ENCODE results near the gene RERGL. TPM values are rescaled to one million over a fixed set of nuclear protein-coding genes. Genes with fewer than 3 reads are reported as not detected.

The RERGL gene
- total RNA-seq, 1 experiment from 2014 or later: not detected

DNA sequence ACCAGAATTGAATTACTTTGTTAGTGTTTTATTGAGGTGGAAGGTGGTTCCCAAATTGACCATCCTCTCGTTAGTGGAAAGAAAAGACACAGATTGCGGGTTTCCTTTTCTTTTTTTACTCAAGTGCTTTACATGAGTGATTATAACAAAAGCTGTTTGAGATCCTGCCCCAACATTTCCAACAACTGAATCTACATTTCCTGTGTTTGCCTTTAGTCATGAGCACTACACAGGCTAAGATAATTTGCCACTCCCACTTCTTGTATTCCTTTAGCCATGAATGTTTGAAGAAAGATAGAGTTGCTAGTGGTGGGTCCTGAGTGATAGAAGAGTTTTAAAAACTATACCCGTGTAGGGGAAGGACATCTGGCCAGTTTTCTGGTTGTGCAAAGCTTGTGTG lies 16.0 kb downstream of the RERGL start:
- no peak overlapping the region for H3K4me2 ChIP-seq (ENCODE audit: low read length)
- H3K9me2 ChIP-seq (ENCODE audit: insufficient read depth): no peaks in the 10 kb centered on the region
- no peak overlapping the region for H3K4me3 ChIP-seq (replicated peaks in 1 of 2; ENCODE audit: low read depth in 1 of 2, low read length in 2 of 2)
- intact Hi-C loops (cut with micrococcal nuclease): no loop called here
- BruUV-seq (replicated peaks): no TSS peak
- H3K36me3 ChIP-seq (ENCODE audit: control insufficient read depth in 1 of 2, insufficient read depth in 2 of 2, low read length in 2 of 2): no peaks in the 10 kb centered on the region
- ChIA-PET POLR2A (no interaction called here), CTCF (no interaction called here), RAD21 (ENCODE audit: low non-redundant PET in 1 of 2, low total read pairs in 2 of 2, uncharacterized antibody in 2 of 2, unreplicated experiment in 2 of 2) (no interaction called here)
- H3K4me1 ChIP-seq (ENCODE audit: control insufficient read depth in 1 of 2, insufficient read depth in 2 of 2, low read length in 2 of 2): no peaks in the 10 kb centered on the region
- ATAC-seq (no peak), DNase-seq (ENCODE audit: low read depth, low spot score) (no peak)
- no peak overlapping the region for H3K27ac ChIP-seq (ENCODE audit: low read depth, low read length)
- no peaks in the 10 kb centered on the region for H3K79me2 ChIP-seq (ENCODE audit: insufficient read depth, low read length)
- no peak for TF ChIP-seq CBX3 (IDR thresholded peaks at IDR 0.05; ENCODE audit: low read depth)
- TF ChIP-seq EZH2phosphoT487 (IDR thresholded peaks at IDR 0.05; ENCODE audit: borderline replicate concordance): no peak
- TF ChIP-seq, protein P1, sequence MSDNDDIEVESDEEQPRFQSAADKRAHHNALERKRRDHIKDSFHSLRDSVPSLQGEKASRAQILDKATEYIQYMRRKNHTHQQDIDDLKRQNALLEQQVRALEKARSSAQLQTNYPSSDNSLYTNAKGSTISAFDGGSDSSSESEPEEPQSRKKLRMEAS (IDR thresholded peaks at IDR 0.05): no peak
- TF ChIP-seq, protein P2, sequence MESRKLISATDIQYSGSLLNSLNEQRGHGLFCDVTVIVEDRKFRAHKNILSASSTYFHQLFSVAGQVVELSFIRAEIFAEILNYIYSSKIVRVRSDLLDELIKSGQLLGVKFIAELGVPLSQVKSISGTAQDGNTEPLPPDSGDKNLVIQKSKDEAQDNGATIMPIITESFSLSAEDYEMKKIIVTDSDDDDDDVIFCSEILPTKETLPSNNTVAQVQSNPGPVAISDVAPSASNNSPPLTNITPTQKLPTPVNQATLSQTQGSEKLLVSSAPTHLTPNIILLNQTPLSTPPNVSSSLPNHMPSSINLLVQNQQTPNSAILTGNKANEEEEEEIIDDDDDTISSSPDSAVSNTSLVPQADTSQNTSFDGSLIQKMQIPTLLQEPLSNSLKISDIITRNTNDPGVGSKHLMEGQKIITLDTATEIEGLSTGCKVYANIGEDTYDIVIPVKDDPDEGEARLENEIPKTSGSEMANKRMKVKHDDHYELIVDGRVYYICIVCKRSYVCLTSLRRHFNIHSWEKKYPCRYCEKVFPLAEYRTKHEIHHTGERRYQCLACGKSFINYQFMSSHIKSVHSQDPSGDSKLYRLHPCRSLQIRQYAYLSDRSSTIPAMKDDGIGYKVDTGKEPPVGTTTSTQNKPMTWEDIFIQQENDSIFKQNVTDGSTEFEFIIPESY (IDR thresholded peaks at IDR 0.05; ENCODE audit: extremely low read depth, insufficient replicate concordance, low read length): no peak
- no peak for TF ChIP-seq ELF1 (IDR thresholded peaks at IDR 0.05; ENCODE audit: borderline replicate concordance, low read depth)
- TF ChIP-seq ZNF274 (IDR thresholded peaks at IDR 0.05; ENCODE audit: low read depth, low read length): no peak
- H3K9me3 ChIP-seq (ENCODE audit: control insufficient read depth in 1 of 2, insufficient read depth in 1 of 2, low read depth in 1 of 2, low read length in 2 of 2): no peaks in the 10 kb centered on the region
- no peaks in the 10 kb centered on the region; the same call in 1 of the 2 replicates for H4K20me1 ChIP-seq (ENCODE audit: insufficient read depth)
- no peak overlapping the region for H3K9ac ChIP-seq (ENCODE audit: low read length)
- no peaks in the 10 kb centered on the region for H3K27me3 ChIP-seq (ENCODE audit: insufficient read depth, low read length)
- H2AFZ ChIP-seq (ENCODE audit: low read depth, low read length, poor library complexity, severe bottlenecking): no peak overlapping the region

DNA sequence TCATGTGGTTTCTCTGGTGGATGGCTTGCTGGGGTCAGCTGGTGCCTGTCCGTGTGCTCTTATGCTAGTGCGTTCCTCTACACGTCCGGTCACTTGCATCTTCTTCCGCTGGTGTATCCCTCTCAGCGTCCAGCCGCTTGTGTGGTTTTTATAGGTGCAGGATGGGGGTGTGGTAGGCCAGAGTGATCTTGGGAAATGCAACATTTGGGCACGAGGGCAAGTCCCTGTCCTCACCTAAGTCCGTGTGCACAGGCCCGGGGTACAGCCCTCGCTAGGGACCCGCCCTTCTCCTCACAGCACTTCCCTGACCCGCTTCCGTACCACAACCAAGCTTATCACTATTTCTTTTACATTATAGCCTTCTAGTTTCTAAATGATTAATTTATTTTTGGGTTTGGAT lies 17.3 kb downstream of the RERGL start:
- ATAC-seq (no peak), DNase-seq (ENCODE audit: low read depth, low spot score) (no peak)
- no peak overlapping the region for H3K4me2 ChIP-seq (ENCODE audit: low read length)
- TF ChIP-seq CEBPB (IDR thresholded peaks at IDR 0.05; ENCODE audit: low read depth) (no peak), CBX3 (IDR thresholded peaks at IDR 0.05; ENCODE audit: low read depth) (no peak), POLR2AphosphoS5 (IDR thresholded peaks at IDR 0.05; ENCODE audit: low read depth, low read length) (no peak), SP1 (IDR thresholded peaks at IDR 0.05; ENCODE audit: low read depth) (no peak)
- ChIA-PET POLR2A (no interaction called here), CTCF (no interaction called here), RAD21 (ENCODE audit: low non-redundant PET in 1 of 2, low total read pairs in 2 of 2, uncharacterized antibody in 2 of 2, unreplicated experiment in 2 of 2) (no interaction called here)
- no peak overlapping the region for H3K4me3 ChIP-seq (replicated peaks in 1 of 2; ENCODE audit: low read depth in 1 of 2, low read length in 2 of 2)
- H2AFZ ChIP-seq (ENCODE audit: low read depth, low read length, poor library complexity, severe bottlenecking): no peak overlapping the region
- no peaks in the 10 kb centered on the region for H3K9me2 ChIP-seq (ENCODE audit: insufficient read depth)
- BruUV-seq (replicated peaks): no TSS peak
- no peaks in the 10 kb centered on the region for H3K36me3 ChIP-seq (ENCODE audit: control insufficient read depth in 1 of 2, insufficient read depth in 2 of 2, low read length in 2 of 2)
- intact Hi-C loops (cut with micrococcal nuclease): no loop called here
- H3K27me3 ChIP-seq (ENCODE audit: insufficient read depth, low read length): no peaks in the 10 kb centered on the region
- H3K9ac ChIP-seq (ENCODE audit: low read length): no peak overlapping the region
- H3K27ac ChIP-seq (ENCODE audit: low read depth, low read length): no peak overlapping the region
- no peaks in the 10 kb centered on the region for H3K9me3 ChIP-seq (ENCODE audit: control insufficient read depth in 1 of 2, insufficient read depth in 1 of 2, low read depth in 1 of 2, low read length in 2 of 2)
- H3K4me1 ChIP-seq (ENCODE audit: control insufficient read depth in 1 of 2, insufficient read depth in 2 of 2, low read length in 2 of 2): no peaks in the 10 kb centered on the region
- H3K79me2 ChIP-seq (ENCODE audit: insufficient read depth, low read length): no peaks in the 10 kb centered on the region
- no peaks in the 10 kb centered on the region for H4K20me1 ChIP-seq (ENCODE audit: insufficient read depth)
